Testis (tissue), 2 donors: ENCODE data around the gene PIK3AP1.

Source experiments
- POLR2A ChIP-seq: fragments of 450-650 bp; IDR thresholded peaks from one replicate; pipeline ENCODE4 v1.6.1; 2017; ENCODE audit warnings: antibody characterized with exemption, mild to moderate bottlenecking, moderate library complexity
- TF ChIP-seq, protein P1 (sequence below), 3 experiments: fragments of 450-650 bp in 2 of 3; fragments of 200-600 bp in 1 of 3; sonication (generic) in 1 of 3; IDR thresholded peaks; one replicate each; pipeline ENCODE4 v1.5.1; 2016 to 2019; ENCODE audit warnings: antibody characterized with exemption in 3 of 3, mild to moderate bottlenecking in 2 of 3, moderate library complexity in 1 of 3

DNA sequence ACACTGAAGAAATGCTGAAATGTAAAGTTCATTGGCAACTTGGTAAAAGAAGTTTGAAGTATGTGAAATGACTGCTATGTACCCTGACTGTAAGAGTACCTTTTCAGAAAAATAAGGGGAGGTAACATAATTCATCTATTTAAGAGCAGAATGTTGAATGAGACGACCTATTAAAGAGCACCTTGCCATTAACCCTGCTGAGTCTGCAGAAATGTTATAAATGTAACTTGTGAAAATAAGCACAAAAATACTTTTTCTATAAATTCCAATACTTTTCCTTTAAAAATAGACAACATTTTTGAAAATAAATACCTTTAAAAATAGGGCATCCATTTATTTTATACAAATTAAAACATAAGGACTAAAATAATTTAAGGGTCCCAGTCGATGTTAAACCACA is 141.2 kb downstream of the PIK3AP1 start:
- TF ChIP-seq, protein P1, sequence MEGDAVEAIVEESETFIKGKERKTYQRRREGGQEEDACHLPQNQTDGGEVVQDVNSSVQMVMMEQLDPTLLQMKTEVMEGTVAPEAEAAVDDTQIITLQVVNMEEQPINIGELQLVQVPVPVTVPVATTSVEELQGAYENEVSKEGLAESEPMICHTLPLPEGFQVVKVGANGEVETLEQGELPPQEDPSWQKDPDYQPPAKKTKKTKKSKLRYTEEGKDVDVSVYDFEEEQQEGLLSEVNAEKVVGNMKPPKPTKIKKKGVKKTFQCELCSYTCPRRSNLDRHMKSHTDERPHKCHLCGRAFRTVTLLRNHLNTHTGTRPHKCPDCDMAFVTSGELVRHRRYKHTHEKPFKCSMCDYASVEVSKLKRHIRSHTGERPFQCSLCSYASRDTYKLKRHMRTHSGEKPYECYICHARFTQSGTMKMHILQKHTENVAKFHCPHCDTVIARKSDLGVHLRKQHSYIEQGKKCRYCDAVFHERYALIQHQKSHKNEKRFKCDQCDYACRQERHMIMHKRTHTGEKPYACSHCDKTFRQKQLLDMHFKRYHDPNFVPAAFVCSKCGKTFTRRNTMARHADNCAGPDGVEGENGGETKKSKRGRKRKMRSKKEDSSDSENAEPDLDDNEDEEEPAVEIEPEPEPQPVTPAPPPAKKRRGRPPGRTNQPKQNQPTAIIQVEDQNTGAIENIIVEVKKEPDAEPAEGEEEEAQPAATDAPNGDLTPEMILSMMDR (IDR thresholded peaks at IDR 0.05) = no peak
- TF ChIP-seq POLR2A = no peak
